Colon (tissue), 2 donors: Measurements from ENCODE around the gene LOXL1.

Source experiments
- FAIRE-seq: peaks from 2 replicates; lab custom pipeline; 2012; peaks lifted over from hg19 to GRCh38; lab: Jason Lieb, UNC
- donor health status: control.
- donor health status: control.

Gene LOXL1

GRCh38 chr15:73899197-73900094 is 26.8 kb upstream of the LOXL1 start:
- no peak for FAIRE-seq

DNA sequence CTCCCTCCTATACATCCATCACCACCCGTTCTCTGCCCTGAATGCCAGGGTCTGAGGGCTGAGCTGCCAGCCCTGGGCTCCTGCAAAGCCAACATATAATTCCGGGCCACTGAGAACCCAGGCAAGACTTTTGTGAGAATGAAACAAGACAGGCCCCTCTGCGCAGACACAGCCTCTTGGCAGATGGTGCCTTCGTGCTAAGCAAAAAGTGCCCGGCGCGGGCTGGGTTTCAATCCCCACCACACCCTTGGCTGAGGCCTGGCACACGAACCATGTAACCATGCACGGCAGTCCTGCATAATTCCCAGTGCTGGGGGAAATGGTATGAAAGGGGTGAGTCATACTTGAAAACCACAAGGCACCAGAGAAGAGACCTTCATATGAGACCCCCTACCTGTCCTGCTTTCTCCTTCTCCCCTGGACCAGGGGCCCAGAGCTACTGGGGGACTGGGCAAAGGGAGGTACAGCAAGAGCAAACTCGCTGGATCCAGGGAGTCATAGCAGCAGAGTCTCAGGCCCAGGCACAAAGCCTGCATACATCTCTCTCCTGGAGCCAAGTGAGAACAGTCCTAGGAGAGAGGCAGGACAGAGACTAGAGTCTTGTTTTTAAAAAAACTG is 26.1 kb upstream of the LOXL1 start:
- FAIRE-seq: no peak

DNA sequence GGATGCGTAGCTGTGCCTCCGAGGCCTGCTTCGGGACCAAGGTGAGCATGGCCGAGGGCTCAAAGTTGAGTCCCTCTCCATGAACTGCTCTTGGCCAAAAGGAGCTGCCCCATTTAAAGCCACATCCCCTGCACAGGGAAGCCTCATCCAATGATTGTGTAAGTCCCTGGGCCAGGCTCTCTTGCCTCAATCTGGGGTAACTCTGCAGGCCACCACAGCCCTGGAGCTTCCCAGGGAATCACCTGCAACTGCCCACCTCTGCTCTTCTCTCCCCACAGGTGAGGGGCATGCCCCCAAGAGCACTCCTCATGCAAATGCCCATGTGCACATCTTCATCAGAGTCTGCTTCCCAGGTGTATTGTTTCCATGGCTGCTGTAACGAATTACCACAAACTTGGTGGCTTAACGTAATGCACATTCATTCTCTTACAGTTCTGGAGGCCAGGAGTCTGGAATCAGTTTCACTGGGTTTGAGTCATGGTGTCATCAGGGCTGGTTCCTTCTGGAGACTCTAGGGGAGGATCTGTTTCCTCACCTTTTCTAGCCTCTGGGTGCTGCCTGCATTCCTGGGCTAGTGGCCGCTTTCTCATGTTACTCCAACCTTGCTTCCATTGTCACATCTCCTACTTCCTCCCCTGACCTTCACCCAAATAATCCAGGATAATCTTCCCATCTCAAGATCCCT is 25.0 kb upstream of the LOXL1 start:
- FAIRE-seq: no peak

DNA sequence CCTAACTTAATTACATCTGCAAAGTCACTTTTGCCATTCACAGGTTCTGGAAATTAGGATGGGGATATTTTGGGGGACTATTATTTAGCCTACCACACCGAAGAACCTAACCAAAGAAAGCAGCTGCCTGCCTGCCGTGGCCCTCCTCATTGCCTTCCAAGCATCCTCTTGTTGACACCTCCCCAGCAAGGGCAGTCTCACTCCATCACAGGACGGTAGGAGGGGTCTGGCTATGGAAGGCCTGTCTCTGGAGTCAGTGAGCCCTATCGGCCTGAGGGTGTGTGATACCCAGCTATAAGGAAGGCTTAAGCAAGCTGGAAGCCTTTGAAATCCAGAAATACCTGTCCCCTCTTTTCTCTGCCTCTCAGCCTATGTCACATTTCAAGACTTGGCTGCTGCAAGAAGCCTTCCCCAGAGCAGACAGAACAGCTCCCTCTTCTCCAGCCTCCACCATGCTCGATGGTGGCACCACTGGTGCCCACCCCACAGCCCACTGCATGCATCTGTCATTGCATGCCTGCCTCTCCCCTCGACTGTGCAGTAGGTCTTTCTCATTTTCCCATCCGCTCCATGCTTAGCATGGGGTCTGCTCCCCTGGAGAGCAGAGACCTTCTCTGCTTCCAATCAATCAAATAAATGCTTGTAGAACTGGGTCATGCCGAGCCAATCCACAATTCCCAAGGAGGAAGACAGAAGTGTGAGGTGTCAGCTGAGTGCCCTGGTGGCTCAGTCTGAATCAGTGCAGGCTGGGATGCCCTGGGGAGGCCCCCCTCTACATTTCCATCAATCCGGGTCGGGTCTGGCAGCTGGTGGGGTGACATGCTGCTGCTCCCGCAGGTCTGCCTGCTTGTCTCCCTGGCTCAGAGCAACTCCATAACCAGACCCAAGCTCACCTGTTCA is 23.9 kb upstream of the LOXL1 start:
- no peak for FAIRE-seq

GRCh38 chr15:73904026-73904815 is 22.0 kb upstream of the LOXL1 start:
- FAIRE-seq: no peak

DNA sequence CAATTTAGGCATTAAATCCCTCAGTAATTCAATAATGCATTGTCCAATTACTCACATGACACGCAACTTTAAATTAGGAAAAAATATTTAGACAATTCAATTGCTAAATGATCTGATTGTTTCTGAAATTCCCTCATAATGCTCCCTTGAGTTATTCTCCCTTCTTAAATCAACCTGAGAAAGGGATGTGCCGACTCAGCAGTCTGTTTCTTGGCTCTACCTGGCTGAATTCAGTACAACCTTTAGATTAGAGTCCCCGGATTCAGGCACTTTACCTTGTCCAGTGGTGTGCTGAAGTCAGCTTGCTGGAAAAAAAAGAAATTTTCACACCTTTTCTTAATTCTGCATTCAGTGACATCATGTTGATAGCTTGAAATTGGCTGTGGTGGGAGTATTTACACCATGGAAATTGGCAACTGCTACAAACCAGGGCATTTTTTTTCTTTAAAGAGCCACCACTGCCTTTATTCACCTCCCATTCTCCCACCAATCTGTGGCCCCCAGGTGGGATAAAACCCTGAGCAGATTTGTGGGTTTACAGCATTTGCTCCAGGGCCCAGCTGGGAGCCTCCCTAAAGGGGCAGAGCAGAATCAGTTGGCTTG is 20.9 kb upstream of the LOXL1 start:
- FAIRE-seq: no peak

- FAIRE-seq: no peak
Observed at GRCh38 chr15:73906346-73907034, 19.8 kb upstream of the LOXL1 start.

DNA sequence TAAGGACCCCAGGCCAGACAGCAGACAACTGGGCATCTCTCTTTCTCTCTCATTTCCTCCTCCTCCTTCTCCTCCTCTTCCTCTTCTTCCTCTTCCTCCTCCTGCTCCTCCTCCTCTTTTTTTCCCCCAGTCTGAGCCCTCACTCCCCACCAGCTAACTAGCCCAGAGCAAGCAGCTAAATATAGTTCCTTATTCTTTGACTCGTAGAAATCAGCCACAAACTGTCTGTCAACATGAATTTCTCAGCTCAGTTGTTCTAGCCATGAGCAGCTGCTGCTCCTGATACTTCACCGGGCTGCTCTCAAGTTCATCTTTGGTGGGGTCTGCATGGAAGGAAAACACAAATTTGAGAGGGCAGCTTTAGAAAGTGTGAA is 19.2 kb upstream of the LOXL1 start:
- FAIRE-seq: no peak

DNA sequence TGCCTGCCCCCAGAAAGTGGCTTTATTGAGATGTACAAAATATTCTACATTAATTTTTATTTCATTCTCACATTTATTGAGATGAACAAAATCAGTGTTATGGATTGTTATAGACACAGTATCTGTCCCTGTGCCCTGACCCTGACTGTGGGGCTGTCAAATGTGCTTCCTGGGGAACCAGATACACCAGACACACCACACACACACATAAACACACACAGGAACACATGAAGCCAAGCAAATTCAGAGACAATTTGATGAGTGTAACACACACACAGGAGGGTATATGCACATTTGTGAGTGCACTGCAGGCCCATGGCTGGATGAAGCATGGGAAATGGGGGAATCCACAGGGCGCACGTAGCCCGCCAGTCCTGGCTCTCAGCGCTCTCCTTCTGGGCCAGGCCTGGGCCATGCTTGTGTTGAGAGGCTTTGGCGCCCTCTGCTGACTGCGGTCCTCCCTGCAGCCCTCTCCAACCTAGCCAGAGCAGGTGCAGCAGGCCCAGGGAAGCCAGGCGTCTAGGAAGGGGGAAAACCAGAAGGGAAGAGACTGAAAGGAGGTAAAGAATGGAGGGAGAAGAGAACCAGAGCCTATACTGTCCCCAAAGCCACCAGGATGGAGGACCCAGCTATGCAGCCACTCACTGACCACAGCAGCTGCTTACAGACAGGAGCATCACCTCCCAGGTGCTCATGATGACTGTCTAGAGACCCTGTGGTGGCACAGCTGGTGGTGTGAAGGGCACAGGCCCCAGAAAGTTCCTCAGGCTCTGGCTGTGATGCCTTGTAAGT is 18.0 kb upstream of the LOXL1 start:
- FAIRE-seq: no peak

DNA sequence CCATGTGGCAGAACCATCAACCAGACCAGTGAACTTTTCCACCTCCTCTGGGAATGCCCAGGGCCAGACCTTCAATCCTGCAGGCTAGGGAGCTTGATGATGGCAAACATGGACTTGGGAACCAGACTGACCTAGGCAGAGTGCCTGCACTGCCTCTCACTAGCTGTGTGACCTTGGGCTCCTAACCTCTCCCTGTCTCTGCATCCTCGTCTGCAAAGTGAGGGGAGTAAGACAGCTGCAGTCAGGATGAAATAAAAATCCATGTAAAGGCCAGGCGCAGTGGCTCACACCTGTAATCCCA is 17.5 kb upstream of the LOXL1 start:
- FAIRE-seq: no peak

DNA sequence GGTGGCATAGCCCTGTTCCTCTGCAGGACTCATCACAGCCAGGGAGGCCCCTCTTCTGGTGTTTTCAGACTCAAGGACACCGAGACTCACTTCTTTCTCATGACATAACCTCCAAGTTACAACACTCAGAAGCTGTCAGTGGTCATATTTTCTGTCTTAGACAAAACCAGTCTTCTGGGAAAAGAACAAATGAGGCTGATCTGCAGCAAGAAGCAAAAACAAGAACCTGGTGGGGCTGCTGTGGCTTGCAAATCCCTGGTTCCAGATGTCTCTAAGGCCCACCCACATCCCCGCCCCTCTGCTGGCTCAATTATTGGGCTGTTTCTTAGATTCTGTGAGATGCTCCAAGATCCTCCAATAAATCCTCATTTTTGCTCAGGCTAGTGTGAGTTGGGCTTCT is 16.6 kb upstream of the LOXL1 start:
- no peak for FAIRE-seq

GRCh38 chr15:73910522-73911303 is 15.5 kb upstream of the LOXL1 start:
- FAIRE-seq: no peak

DNA sequence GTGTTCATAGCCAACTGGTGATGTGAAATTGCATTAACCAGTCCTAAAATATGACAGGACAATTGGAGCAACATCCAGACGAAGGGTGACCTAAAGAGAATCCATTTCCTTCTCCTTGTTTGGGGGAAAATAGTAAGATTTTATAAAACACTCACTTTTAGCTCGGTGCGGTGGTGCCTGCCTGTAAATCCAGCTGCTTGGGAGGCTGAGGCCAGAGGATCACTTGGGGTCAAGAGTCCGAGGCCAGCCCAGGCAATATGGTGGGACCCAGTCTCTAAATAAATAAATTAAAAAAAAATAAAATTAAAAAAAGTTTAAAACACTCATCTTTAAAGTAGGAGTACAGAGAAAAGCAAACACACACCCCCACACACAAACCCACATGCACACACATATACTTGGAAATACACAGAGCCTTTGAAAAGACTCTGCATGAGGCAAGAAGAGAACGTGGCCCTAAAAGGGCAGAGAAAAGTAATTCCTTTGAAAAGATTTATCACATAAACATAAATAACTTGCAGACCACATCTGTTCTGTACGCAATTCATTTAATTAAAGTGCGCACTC is 14.1 kb upstream of the LOXL1 start:
- no peak for FAIRE-seq

DNA sequence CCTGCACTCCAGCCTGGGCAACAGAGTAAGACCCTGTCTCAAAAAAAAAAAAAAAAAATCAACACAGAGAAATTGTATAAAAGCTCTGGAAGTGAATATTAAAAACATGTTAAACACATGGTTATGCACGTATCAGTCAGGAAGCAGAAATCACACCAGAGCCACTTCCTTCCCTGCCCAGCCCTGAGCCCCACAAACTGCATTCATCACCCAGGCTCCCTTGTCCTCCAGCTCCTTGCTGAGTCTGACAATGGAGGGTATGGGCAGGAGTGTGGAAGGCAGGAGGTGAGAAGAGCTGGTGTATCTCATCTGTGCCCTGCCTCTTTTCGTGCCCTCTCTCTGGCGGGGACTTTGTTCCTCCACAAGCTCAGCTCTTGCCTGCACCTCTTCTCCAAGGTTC is 12.1 kb upstream of the LOXL1 start:
- no peak for FAIRE-seq

GRCh38 chr15:73915082-73915481 is 11.2 kb upstream of the LOXL1 start:
- FAIRE-seq: no peak

DNA sequence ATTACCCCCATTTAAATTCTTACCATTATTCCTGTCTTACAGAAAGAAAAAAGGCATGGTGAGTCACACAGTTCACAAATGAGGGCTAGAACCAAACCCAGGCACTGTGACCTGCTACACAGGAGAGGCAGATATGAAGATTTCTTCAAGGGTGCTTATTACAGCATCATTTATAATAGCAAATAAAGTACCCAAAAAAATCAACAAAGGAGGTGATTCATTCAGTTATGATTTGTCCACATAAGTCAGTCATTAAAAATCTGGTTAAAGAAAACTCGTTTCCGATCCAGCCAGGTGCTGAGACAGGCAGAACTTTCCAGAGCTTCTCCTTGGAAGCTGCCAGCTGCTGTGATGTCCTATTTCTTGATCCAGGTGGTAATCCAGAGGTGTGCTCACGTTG is 7.5 kb upstream of the LOXL1 start:
- FAIRE-seq: no peak

- FAIRE-seq: no peak
Observed at GRCh38 chr15:73919706-73920105, 6.6 kb upstream of the LOXL1 start.

DNA sequence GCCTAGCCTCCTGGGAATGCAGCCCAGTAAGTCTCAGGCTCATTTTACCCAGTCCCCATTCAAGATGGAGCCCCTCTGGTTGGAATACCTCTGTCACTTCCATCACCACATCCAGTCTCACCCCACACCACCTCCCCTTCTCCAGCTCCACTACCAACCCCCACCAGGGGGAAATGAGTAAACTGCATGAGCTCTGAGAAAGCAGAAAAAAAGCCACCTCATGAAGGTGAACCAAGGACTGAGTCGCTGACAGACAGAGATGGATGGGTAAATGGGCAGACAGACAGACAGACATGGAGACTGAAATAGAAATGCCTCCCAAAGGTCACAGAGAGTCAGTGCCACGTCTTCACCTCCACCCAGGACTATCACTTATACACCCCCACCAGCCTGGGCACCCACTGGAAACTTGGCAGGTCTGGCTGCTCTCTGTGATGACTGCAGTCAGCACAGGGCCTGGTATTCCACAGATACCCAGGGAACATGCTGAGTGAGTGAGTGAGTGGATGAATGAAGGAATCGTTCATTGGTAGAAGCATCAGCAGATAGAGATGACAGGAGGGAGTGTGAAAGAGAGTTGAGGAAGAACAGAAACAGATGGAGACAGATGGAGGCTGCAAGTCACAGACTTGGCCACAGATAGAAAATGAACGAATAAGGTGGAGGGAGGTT is 4.9 kb upstream of the LOXL1 start:
- FAIRE-seq: no peak
